GM19455 (cell line): ENCODE results near the gene THBS4.

Source experiments
- ATAC-seq: cut with Tn5 transposase; IDR thresholded peaks from one replicate; pipeline ENCODE4 v1.9.1; 2021; ENCODE audit not compliant: unreplicated experiment

THBS4 gene

GRCh38 chr5:80034962-80035821 lies at the start of gene THBS4:
Gene THBS4, plus strand, starts transcription at chr5:80035348. Its CDS starts 190 bp downstream, at chr5:80035538.
- no peak for ATAC-seq

- ATAC-seq = no peak
Observed at GRCh38 chr5:79986260-79986659, 48.9 kb upstream of the THBS4 start.

GRCh38 chr5:79990205-79990597 lies 44.9 kb upstream of the THBS4 start:
- ATAC-seq = peak; percentile 58

- peak; percentile 79 for ATAC-seq
Observed at GRCh38 chr5:79990598-79991507, 44.3 kb upstream of the THBS4 start, which contains the start of gene MTX3. Gene MTX3, minus strand, starts transcription at chr5:79991262. Its CDS starts 24 bp downstream, at chr5:79991238.

GRCh38 chr5:79992891-79993657 lies 42.1 kb upstream of the THBS4 start:
- ATAC-seq = no peak

- no peak for ATAC-seq
Observed at GRCh38 chr5:79999722-80000121, 35.4 kb upstream of the THBS4 start.

GRCh38 chr5:80002677-80003076 lies 32.5 kb upstream of the THBS4 start:
- no peak for ATAC-seq

- ATAC-seq = no peak
Observed at GRCh38 chr5:80008995-80009765, 26.0 kb upstream of the THBS4 start.

- no peak for ATAC-seq
Observed at GRCh38 chr5:80010754-80011392, 24.3 kb upstream of the THBS4 start.

- ATAC-seq = no peak
Observed at GRCh38 chr5:80025069-80025468, 10.1 kb upstream of the THBS4 start.

GRCh38 chr5:80026841-80027240 lies 8.3 kb upstream of the THBS4 start:
- no peak for ATAC-seq

GRCh38 chr5:80031109-80031508 lies 4.0 kb upstream of the THBS4 start:
- no peak for ATAC-seq

- ATAC-seq = no peak
Observed at GRCh38 chr5:80033513-80033912, 1.6 kb upstream of the THBS4 start.

GRCh38 chr5:80034559-80034958 lies 589 bp upstream of the THBS4 start:
- ATAC-seq = no peak

GRCh38 chr5:80035839-80036238 lies 691 bp downstream of the THBS4 start:
- ATAC-seq = no peak

- no peak for ATAC-seq
Observed at GRCh38 chr5:80036615-80037014, 1.5 kb downstream of the THBS4 start.

- ATAC-seq = peak; percentile 76
Observed at GRCh38 chr5:80037366-80037765, 2.2 kb downstream of the THBS4 start.

GRCh38 chr5:80039650-80040049 lies 4.5 kb downstream of the THBS4 start:
- no peak for ATAC-seq

GRCh38 chr5:80041527-80041926 lies 6.4 kb downstream of the THBS4 start:
- ATAC-seq = no peak

GRCh38 chr5:80042330-80042729 lies 7.2 kb downstream of the THBS4 start:
- no peak for ATAC-seq
